Thoracic aorta (tissue), 2 donors: ENCODE results near the gene ENKD1. TPM values are rescaled to one million over a fixed set of nuclear protein-coding genes. Genes with fewer than 3 reads are reported as not detected.

Experiments used
- ATAC-seq: fragments of 150-250 bp; one replicate; pipeline ENCODE4 v1.8.0; 2017; ENCODE audit warnings: low read depth; ENCODE audit not compliant: insufficient number of reproducible peaks, low FRiP score
- DNase-seq: peaks from one replicate; pipeline ENCODE4 v3.0.0-alpha.2; 2020; ENCODE audit warnings: low spot score
- H3K27ac ChIP-seq, 2 donors: fragments of 200-600 bp; sonication (generic); 1 replicate in 1 of 2; 2 replicates in 1 of 2; pipeline ENCODE4 v1.5.1; 2016; ENCODE audit warnings: mild to moderate bottlenecking in 2 of 2, moderate library complexity in 2 of 2
- H3K27me3 ChIP-seq: fragments of 200-600 bp; sonication (generic); replicated peaks from 2 replicates; pipeline ENCODE4 v1.6.0; 2016; ENCODE audit warnings: mild to moderate bottlenecking; ENCODE audit not compliant: insufficient read depth
- H3K36me3 ChIP-seq: fragments of 200-600 bp; sonication (generic); one replicate; pipeline ENCODE4 v1.5.1; 2016
- H3K4me1 ChIP-seq, 2 donors: fragments of 200-600 bp; sonication (generic); 1 replicate in 1 of 2; 2 replicates in 1 of 2; pipeline versions ENCODE4 v1.5.1 to v1.6.0; 2016; ENCODE audit warnings: low read depth in 2 of 2, mild to moderate bottlenecking in 1 of 2; ENCODE audit not compliant: control insufficient read depth in 1 of 2
- H3K4me3 ChIP-seq: fragments of 200-600 bp; sonication (generic); 2 replicates; pipeline ENCODE4 v1.5.1; 2016; ENCODE audit warnings: mild to moderate bottlenecking
- H3K9me3 ChIP-seq: fragments of 200-600 bp; sonication (generic); 2 replicates; pipeline ENCODE4 v1.5.1; 2016
- CTCF ChIP-seq: fragments of 200-600 bp; sonication (generic); IDR thresholded peaks from one replicate; pipeline ENCODE4 v1.5.1; 2019; ENCODE audit warnings: antibody characterized with exemption
- total RNA-seq, 2 donors: library from RNA; depleted of rRNA; stranded (reverse); fragments of >200 nt; gene quantifications; one replicate each; pipeline versions ENCODE4 v1.1.0 to v1.2.3, GENCODE V29; 2016

The ENKD1 gene
- total RNA-seq, 2 donors from 2014 or later, result 15.4 to 17.6 TPM

DNA sequence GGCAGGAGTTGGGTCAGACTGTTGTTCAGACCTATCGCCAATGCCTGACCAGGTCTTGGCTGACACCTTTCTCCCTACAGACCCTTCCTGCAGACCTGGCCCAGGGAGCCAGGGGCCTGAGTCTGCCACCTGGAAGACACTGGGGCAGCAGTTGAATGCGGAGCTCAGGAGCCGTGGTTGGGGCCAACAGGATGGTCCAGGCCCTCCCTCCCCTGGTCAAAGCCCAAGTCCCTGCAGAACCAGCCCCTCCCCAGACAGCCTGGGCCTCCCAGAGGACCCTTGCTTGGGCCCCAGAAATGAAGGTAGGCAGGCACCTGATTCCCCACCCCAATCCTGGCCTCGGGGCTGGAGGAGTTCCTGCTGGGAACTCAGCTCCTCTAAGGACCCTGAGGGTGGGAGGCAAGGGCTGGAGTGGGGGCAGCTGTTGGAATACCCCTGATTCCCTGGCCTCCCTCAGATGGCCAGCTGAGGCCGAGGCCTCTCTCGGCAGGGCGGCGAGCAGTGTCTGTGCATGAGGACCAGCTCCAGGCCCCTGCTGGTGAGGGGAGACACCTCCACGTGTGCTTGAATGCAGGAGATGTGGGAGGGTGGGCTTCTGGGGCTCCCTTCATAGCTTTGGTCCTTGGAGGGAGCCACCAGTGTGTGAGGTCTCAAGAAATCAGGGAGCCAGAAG is 10.1 kb downstream of the ENKD1 start:
- ATAC-seq, result no peak
- H3K4me1 ChIP-seq, result peaks cover 17 to 24% of the 10 kb centered on the region in 2 donors

GRCh38 chr16:67655363-67655762 is 11.2 kb downstream of the ENKD1 start:
- no peak for DNase-seq
- Histone ChIP-seq H3K36me3 (peaks cover 15% of the 10 kb centered on the region), H3K27ac (no peak overlapping the region), H3K9me3 (no peaks in the 10 kb centered on the region), H3K4me1 (peaks cover 12 to 19% of the 10 kb centered on the region in 2 donors), H3K4me3 (no peak overlapping the region), H3K27me3 (peaks cover 6% of the 10 kb centered on the region)
- TF ChIP-seq CTCF, result no peak
- ATAC-seq, result no peak

More for the DNA sequence above, 10.1 kb downstream of the ENKD1 start:
- no peak for DNase-seq
- Histone ChIP-seq H3K36me3 (peaks cover 15% of the 10 kb centered on the region), H3K9me3 (no peaks in the 10 kb centered on the region), H3K27me3 (peaks cover 5% of the 10 kb centered on the region), H3K27ac (no peak overlapping the region), H3K4me3 (no peak overlapping the region)
- TF ChIP-seq CTCF, result no peak

- no peak for DNase-seq
- Histone ChIP-seq H3K27ac (no peak overlapping the region), H3K4me3 (no peak overlapping the region), H3K27me3 (peaks cover 6% of the 10 kb centered on the region), H3K4me1 (peaks cover 12 to 20% of the 10 kb centered on the region in 2 donors), H3K36me3 (peaks cover 15% of the 10 kb centered on the region), H3K9me3 (no peaks in the 10 kb centered on the region)
- ATAC-seq, result no peak
- no peak for TF ChIP-seq CTCF
These were observed 12.1 kb downstream of the ENKD1 start for GRCh38 chr16:67654403-67654911.

DNA sequence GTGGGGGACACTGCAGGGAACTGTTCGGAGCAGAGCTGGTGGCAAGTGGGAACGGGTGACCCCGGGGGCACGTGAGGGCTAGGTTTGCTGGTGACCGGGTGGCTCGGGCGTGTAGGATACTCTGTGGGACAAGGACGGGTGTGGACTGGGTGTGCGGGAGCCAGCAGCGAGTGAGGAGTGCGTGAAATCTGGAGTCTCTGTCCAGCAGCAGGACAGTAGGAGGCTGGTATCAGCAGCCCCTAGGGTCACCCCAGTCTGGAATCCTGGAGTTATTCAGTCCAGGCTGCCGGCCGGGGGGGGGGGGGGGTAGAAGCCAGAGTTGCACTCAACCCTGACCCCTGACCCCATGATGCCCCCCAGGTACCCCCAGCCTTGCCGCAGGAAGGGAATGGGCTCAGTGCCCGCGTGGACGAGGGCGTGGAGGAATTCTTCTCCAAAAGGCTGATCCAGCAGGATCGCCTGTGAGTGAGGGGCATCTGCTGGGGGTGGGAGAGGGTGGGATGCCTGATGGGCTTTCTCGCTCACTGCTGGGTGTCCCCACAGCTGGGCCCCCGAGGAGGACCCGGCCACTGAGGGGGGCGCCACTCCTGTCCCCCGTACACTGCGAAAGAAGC is 12.7 kb downstream of the ENKD1 start:
- Histone ChIP-seq H3K36me3 (peaks cover 15% of the 10 kb centered on the region), H3K9me3 (no peaks in the 10 kb centered on the region), H3K27ac (no peak overlapping the region), H3K27me3 (peaks cover 6% of the 10 kb centered on the region), H3K4me1 (peaks cover 6 to 18% of the 10 kb centered on the region in 2 donors), H3K4me3 (peak overlapping the region; percentile 54)
- ATAC-seq (no peak), DNase-seq (no peak)
- TF ChIP-seq CTCF, result no peak

DNA sequence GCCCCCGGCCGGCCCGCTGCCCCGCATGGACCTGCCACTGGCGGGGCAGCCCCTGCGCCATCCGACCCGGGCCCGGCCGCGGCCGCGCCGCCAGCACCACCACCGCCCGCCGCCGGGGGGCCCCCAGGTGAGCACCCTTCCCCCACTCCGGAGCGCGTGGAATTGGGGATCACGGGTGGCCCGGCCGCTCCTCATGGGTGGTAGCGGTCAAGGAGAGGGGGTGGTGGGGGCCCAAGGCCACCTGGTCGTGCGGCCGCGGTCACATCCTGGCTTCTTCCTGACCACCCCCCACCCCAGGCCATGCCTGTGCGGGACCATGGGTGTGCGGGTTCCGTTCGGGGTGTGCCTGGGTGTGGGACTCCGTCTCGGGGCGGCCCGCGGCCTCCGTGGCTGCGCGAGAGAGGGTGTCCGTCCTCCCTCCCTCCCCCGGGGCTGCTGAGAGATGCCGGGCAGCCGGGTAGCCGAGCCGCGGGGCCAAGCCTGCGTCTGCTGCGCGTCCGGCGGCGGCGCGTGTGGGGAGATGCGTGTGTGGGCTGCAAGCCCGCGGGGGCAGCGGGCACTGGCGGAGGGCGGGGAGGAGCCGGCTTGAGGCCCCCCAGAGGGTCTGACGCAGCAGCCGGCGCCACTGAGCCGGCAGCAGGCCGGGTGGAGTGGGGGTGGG is 13.3 kb downstream of the ENKD1 start:
- DNase-seq (no peak), ATAC-seq (no peak)
- Histone ChIP-seq H3K27me3 (peaks cover 6% of the 10 kb centered on the region), H3K4me1 (peaks cover 5 to 16% of the 10 kb centered on the region in 2 donors), H3K9me3 (no peaks in the 10 kb centered on the region), H3K4me3 (peak overlapping the region; percentile 54), H3K27ac (no peak overlapping the region), H3K36me3 (peaks cover 12% of the 10 kb centered on the region)
- no peak for TF ChIP-seq CTCF
